Kidney capillary endothelial cell (primary cell): ENCODE results near the gene INPP5D.
A peak's percentile ranks its signal among the peaks of the same experiment; 100 is the strongest.
"Not testable (repeated sequence)": the region's sequence is repeated elsewhere in the genome, so short reads cannot be mapped to it uniquely, and the experiment has no call there.

Source experiments
- DNase-seq: peaks from one replicate; pipeline ENCODE4 v3.0.0-alpha.2; 2018; ENCODE audit warnings: low spot score

Gene INPP5D

GRCh38 chr2:233143700-233144331 is 83.7 kb downstream of the INPP5D start:
- no peak for DNase-seq

- no peak for DNase-seq
Measured at GRCh38 chr2:233145726-233146125, 85.6 kb downstream of the INPP5D start.

GRCh38 chr2:233146194-233146593 is 86.1 kb downstream of the INPP5D start:
- DNase-seq: no peak

- DNase-seq: peak; percentile 29
Measured at GRCh38 chr2:233147136-233147828, 87.1 kb downstream of the INPP5D start.

- DNase-seq: no peak
Measured at GRCh38 chr2:233147829-233148167, 87.7 kb downstream of the INPP5D start.

GRCh38 chr2:233148354-233148753 is 88.2 kb downstream of the INPP5D start:
- no peak for DNase-seq

- DNase-seq: no peak
Measured at GRCh38 chr2:233152541-233152940, 92.4 kb downstream of the INPP5D start.

- DNase-seq: no peak
Measured at GRCh38 chr2:233153146-233153798, 93.1 kb downstream of the INPP5D start.

GRCh38 chr2:233156001-233156400 is 95.9 kb downstream of the INPP5D start:
- DNase-seq: no peak

- DNase-seq: not testable (repeated sequence)
Measured at GRCh38 chr2:233156461-233156860, 96.3 kb downstream of the INPP5D start.

GRCh38 chr2:233161730-233162129 is 101.6 kb downstream of the INPP5D start:
- DNase-seq: no peak

GRCh38 chr2:233162770-233163169 is 102.6 kb downstream of the INPP5D start:
- no peak for DNase-seq

GRCh38 chr2:233163486-233164103 is 103.5 kb downstream of the INPP5D start:
- DNase-seq: no peak

- DNase-seq: no peak
Measured at GRCh38 chr2:233164128-233164635, 104.0 kb downstream of the INPP5D start.

- no peak for DNase-seq
Measured at GRCh38 chr2:233164967-233165366, 104.8 kb downstream of the INPP5D start.

- no peak for DNase-seq
Measured at GRCh38 chr2:233165543-233165894, 105.4 kb downstream of the INPP5D start.

- no peak for DNase-seq
Measured at GRCh38 chr2:233165895-233166661, 105.9 kb downstream of the INPP5D start.

GRCh38 chr2:233168445-233168844 is 108.3 kb downstream of the INPP5D start:
- no peak for DNase-seq

GRCh38 chr2:233168919-233169318 is 108.8 kb downstream of the INPP5D start:
- no peak for DNase-seq

- DNase-seq: no peak
Measured at GRCh38 chr2:233171344-233171743, 111.2 kb downstream of the INPP5D start.

GRCh38 chr2:233173115-233173514 is 113.0 kb downstream of the INPP5D start:
- DNase-seq: no peak

- no peak for DNase-seq
Measured at GRCh38 chr2:233174137-233174536, 114.0 kb downstream of the INPP5D start.
